Loucy (cell line): Measurements from ENCODE around the gene CAMK2A.

Experiments
- H2AFZ ChIP-seq: fragments of 200-600 bp; sonication (generic); 2 replicates; pipeline ENCODE4 v1.6.0; 2016; ENCODE audit warnings: antibody characterized with exemption, mild to moderate bottlenecking, low read length, moderate library complexity
- H3F3A ChIP-seq: fragments of 200-600 bp; 2 replicates; pipeline ENCODE4 v1.6.0; 2016; ENCODE audit warnings: antibody characterized with exemption, low read depth, mild to moderate bottlenecking
- H3K27me3 ChIP-seq: fragments of 200-600 bp; sonication (generic); 2 replicates; pipeline ENCODE4 v1.6.1; 2014; ENCODE audit warnings: low read length, mild to moderate bottlenecking; ENCODE audit not compliant: insufficient read depth, poor library complexity, severe bottlenecking
- H3K36me3 ChIP-seq: fragments of 200-600 bp; sonication (generic); 2 replicates; pipeline ENCODE4 v1.6.1; 2016; ENCODE audit warnings: low read length; ENCODE audit not compliant: insufficient read depth
- H3K4me1 ChIP-seq: fragments of 200-600 bp; sonication (generic); 2 replicates; pipeline ENCODE4 v1.5.1; 2014; ENCODE audit warnings: low read length, mild to moderate bottlenecking; ENCODE audit not compliant: insufficient read depth, poor library complexity, severe bottlenecking
- H3K4me2 ChIP-seq: fragments of 200-600 bp; sonication (generic); 2 replicates; pipeline ENCODE4 v1.6.0; 2014; ENCODE audit warnings: antibody characterized with exemption, low read length, low read depth, mild to moderate bottlenecking; ENCODE audit not compliant: poor library complexity, severe bottlenecking
- H3K4me3 ChIP-seq: fragments of 200-600 bp; sonication (generic); 2 replicates; pipeline ENCODE4 v1.5.1; 2014; ENCODE audit warnings: low read length, mild to moderate bottlenecking, mixed read lengths; ENCODE audit not compliant: poor library complexity, severe bottlenecking
- H3K79me2 ChIP-seq: fragments of 200-600 bp; sonication (generic); 2 replicates; pipeline ENCODE4 v1.6.1; 2014; ENCODE audit warnings: low read length; ENCODE audit not compliant: insufficient read depth
- H3K9ac ChIP-seq: fragments of 200-600 bp; sonication (generic); 2 replicates; pipeline ENCODE4 v1.6.0; 2014; ENCODE audit warnings: mild to moderate bottlenecking, low read depth, low read length, moderate library complexity; ENCODE audit not compliant: poor library complexity, severe bottlenecking
- H3K9me2 ChIP-seq: fragments of 200-600 bp; sonication (generic); replicated peaks from 2 replicates; pipeline ENCODE4 v1.6.1; 2016; ENCODE audit warnings: low read depth, low read length, mixed read lengths
- H3K9me3 ChIP-seq: fragments of 200-600 bp; sonication (generic); 2 replicates; pipeline ENCODE4 v1.6.1; 2014; ENCODE audit warnings: mild to moderate bottlenecking, antibody characterized with exemption, low read length, low read depth; ENCODE audit not compliant: insufficient read depth
- H4K20me1 ChIP-seq: fragments of 200-600 bp; sonication (generic); 2 replicates; pipeline ENCODE4 v1.6.0; 2014; ENCODE audit warnings: antibody characterized with exemption, low read length, mild to moderate bottlenecking; ENCODE audit not compliant: insufficient read depth, poor library complexity, severe bottlenecking
- EZH2phosphoT487 ChIP-seq: fragments of 200-600 bp; IDR thresholded peaks from 2 replicates; pipeline ENCODE4 v1.6.1; 2018; ENCODE audit warnings: antibody characterized with exemption, mild to moderate bottlenecking, moderate library complexity, borderline replicate concordance
- TF ChIP-seq, protein P1 (sequence below): fragments of 200-600 bp; sonication (generic); conservative IDR thresholded peaks from 2 replicates; pipeline ENCODE4 v1.5.1; 2014; ENCODE audit warnings: mild to moderate bottlenecking, antibody characterized with exemption, low read length

The CAMK2A gene

GRCh38 chr5:150271296-150271692 lies 18.3 kb downstream of the CAMK2A start:
- H3K36me3 ChIP-seq, result no peaks in the 10 kb centered on the region
- no peaks in the 10 kb centered on the region for H3K4me1 ChIP-seq
- TF ChIP-seq, protein P1, sequence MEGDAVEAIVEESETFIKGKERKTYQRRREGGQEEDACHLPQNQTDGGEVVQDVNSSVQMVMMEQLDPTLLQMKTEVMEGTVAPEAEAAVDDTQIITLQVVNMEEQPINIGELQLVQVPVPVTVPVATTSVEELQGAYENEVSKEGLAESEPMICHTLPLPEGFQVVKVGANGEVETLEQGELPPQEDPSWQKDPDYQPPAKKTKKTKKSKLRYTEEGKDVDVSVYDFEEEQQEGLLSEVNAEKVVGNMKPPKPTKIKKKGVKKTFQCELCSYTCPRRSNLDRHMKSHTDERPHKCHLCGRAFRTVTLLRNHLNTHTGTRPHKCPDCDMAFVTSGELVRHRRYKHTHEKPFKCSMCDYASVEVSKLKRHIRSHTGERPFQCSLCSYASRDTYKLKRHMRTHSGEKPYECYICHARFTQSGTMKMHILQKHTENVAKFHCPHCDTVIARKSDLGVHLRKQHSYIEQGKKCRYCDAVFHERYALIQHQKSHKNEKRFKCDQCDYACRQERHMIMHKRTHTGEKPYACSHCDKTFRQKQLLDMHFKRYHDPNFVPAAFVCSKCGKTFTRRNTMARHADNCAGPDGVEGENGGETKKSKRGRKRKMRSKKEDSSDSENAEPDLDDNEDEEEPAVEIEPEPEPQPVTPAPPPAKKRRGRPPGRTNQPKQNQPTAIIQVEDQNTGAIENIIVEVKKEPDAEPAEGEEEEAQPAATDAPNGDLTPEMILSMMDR, result no peak
- TF ChIP-seq EZH2phosphoT487, result no peak
- no peak overlapping the region for H2AFZ ChIP-seq
- no peaks in the 10 kb centered on the region for H3K9me3 ChIP-seq
- H3F3A ChIP-seq, result no peaks in the 10 kb centered on the region
- H4K20me1 ChIP-seq, result no peaks in the 10 kb centered on the region
- H3K27me3 ChIP-seq, result no peaks in the 10 kb centered on the region
- no peak overlapping the region for H3K4me3 ChIP-seq
- H3K4me2 ChIP-seq, result no peak overlapping the region
- H3K9ac ChIP-seq, result no peak overlapping the region
- no peaks in the 10 kb centered on the region for H3K9me2 ChIP-seq
- no peaks in the 10 kb centered on the region for H3K79me2 ChIP-seq

DNA sequence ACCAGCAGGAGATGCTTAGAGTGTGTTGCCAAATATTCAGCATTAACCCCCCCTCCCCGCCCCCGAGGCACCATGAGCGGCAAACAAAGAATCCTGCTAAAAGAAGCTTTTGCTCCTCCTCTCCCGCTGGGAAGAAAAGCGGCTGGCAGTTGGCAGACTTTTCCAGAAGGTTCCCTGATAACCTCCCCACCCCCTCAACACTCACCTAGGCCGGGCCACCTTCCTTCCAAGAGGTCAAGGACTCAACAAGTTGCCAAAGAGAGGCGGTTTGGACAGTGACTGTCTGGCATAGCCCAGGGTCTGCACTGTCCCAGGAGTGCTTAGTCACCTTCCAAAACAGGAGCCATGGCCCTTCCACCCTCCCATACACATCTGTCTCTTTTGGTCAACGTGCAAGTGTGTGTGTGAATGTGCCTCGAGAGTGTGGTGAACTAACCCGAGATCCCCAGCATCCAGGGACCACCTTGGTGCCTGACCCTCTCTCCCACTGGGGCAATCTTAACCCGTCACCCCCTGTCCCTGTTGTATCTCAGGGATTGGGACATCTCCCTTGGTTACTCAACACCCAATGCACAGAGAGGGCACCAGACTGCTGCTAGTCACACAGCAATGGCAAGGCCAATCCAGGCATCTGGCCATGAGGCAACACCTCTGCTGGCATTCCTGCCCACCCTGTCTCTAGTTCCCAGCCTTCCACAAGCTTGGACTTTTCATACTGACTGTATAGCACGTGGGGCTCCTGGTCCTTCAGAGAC lies 18.9 kb downstream of the CAMK2A start:
- no peaks in the 10 kb centered on the region for H3K9me2 ChIP-seq
- H3K4me1 ChIP-seq, result no peaks in the 10 kb centered on the region
- H3K36me3 ChIP-seq, result no peaks in the 10 kb centered on the region
- no peak overlapping the region for H3K9ac ChIP-seq
- no peaks in the 10 kb centered on the region for H3K9me3 ChIP-seq
- no peaks in the 10 kb centered on the region for H3F3A ChIP-seq
- no peak overlapping the region for H3K4me2 ChIP-seq
- H4K20me1 ChIP-seq, result no peaks in the 10 kb centered on the region
- no peak for TF ChIP-seq EZH2phosphoT487
- TF ChIP-seq, protein P1, result no peak
- no peak overlapping the region for H3K4me3 ChIP-seq
- H2AFZ ChIP-seq, result no peak overlapping the region
- H3K79me2 ChIP-seq, result no peaks in the 10 kb centered on the region
- no peaks in the 10 kb centered on the region for H3K27me3 ChIP-seq

- no peaks in the 10 kb centered on the region for H3F3A ChIP-seq
- no peaks in the 10 kb centered on the region for H3K9me3 ChIP-seq
- no peak overlapping the region for H2AFZ ChIP-seq
- H3K4me3 ChIP-seq, result no peak overlapping the region
- no peaks in the 10 kb centered on the region for H3K79me2 ChIP-seq
- H3K9me2 ChIP-seq, result no peaks in the 10 kb centered on the region
- H3K36me3 ChIP-seq, result no peaks in the 10 kb centered on the region
- no peaks in the 10 kb centered on the region for H3K4me1 ChIP-seq
- no peak overlapping the region for H3K9ac ChIP-seq
- no peaks in the 10 kb centered on the region for H3K27me3 ChIP-seq
- TF ChIP-seq, protein P1, result no peak
- TF ChIP-seq EZH2phosphoT487, result no peak
- H3K4me2 ChIP-seq, result no peak overlapping the region
- H4K20me1 ChIP-seq, result no peaks in the 10 kb centered on the region
Observed at GRCh38 chr5:150266871-150267291, 22.7 kb downstream of the CAMK2A start.
